Activated CD4-positive, alpha-beta T cell treated with anti-CD3 and anti-CD28 coated beads for 4 hours (primary cell): Measurements from ENCODE around the gene LCP2.
A peak's percentile ranks its signal among the peaks of the same experiment; 100 is the strongest.

Source experiments
- DNase-seq, 2 donors: peaks; one replicate each; pipeline ENCODE4 v3.0.0-alpha.2; 2020

The LCP2 gene

GRCh38 chr5:170314541-170315095 lies 17.0 kb upstream of the LCP2 start:
- no peak for DNase-seq

GRCh38 chr5:170313816-170314215 lies 16.2 kb upstream of the LCP2 start:
- no peak for DNase-seq

GRCh38 chr5:170313344-170313743 lies 15.8 kb upstream of the LCP2 start:
- DNase-seq = peak; percentile 62 to 63

GRCh38 chr5:170312666-170313065 lies 15.1 kb upstream of the LCP2 start:
- DNase-seq = peak; percentile 82 to 84

- no peak for DNase-seq
Measured at GRCh38 chr5:170312301-170312595, 14.7 kb upstream of the LCP2 start.

GRCh38 chr5:170311511-170312300 lies 14.1 kb upstream of the LCP2 start:
- DNase-seq = no peak

- no peak for DNase-seq
Measured at GRCh38 chr5:170310256-170310926, 12.8 kb upstream of the LCP2 start.

GRCh38 chr5:170308686-170309085 lies 11.1 kb upstream of the LCP2 start:
- DNase-seq = no peak

- DNase-seq = no peak
Measured at GRCh38 chr5:170307575-170308465, 10.2 kb upstream of the LCP2 start.

GRCh38 chr5:170306381-170306831 lies 8.8 kb upstream of the LCP2 start:
- no peak for DNase-seq

GRCh38 chr5:170305646-170306025 lies 8.1 kb upstream of the LCP2 start:
- DNase-seq = no peak

GRCh38 chr5:170305016-170305645 lies 7.6 kb upstream of the LCP2 start:
- no peak for DNase-seq

GRCh38 chr5:170303549-170303948 lies 6.0 kb upstream of the LCP2 start:
- no peak for DNase-seq

GRCh38 chr5:170302653-170303501 lies 5.3 kb upstream of the LCP2 start:
- peak; percentile 76 to 80 for DNase-seq

GRCh38 chr5:170301981-170302652 lies 4.5 kb upstream of the LCP2 start:
- DNase-seq = no peak

- DNase-seq = no peak
Measured at GRCh38 chr5:170301149-170301548, 3.6 kb upstream of the LCP2 start.

GRCh38 chr5:170300361-170301013 lies 2.9 kb upstream of the LCP2 start:
- DNase-seq = no peak

- DNase-seq = no peak
Measured at GRCh38 chr5:170296935-170297588, 515 bp downstream of the LCP2 start.

- no peak for DNase-seq
Measured at GRCh38 chr5:170296036-170296934, 1.3 kb downstream of the LCP2 start.
